Middle frontal gyrus (tissue), 1 donor: ENCODE measurements around the gene BRMS1.

ENCODE experiments used
- DNase-seq: peaks from one replicate; pipeline ENCODE4 v3.0.0-alpha.2; 2015; ENCODE audit warnings: low spot score; ENCODE audit errors: extremely low spot score

BRMS1 gene

GRCh38 chr11:66338276-66339161, 6.4 kb downstream of the BRMS1 start:
- DNase-seq: no peak

GRCh38 chr11:66337103-66337899, 7.6 kb downstream of the BRMS1 start:
- no peak for DNase-seq

GRCh38 chr11:66336234-66337102, 8.4 kb downstream of the BRMS1 start, which contains the start of gene RIN1:
TSS of gene RIN1 (minus strand) at chr11:66336434. CDS start at chr11:66336402, 32 bp downstream.
- DNase-seq: peak; percentile 76

- no peak for DNase-seq
These were observed 9.2 kb downstream of the BRMS1 start for GRCh38 chr11:66335531-66336233.

GRCh38 chr11:66334605-66335442, 10.1 kb downstream of the BRMS1 start:
- no peak for DNase-seq

GRCh38 chr11:66333896-66334604, 10.9 kb downstream of the BRMS1 start:
- no peak for DNase-seq

- no peak for DNase-seq
These were observed 11.6 kb downstream of the BRMS1 start for GRCh38 chr11:66333220-66333877.

- DNase-seq: no peak
These were observed 12.3 kb downstream of the BRMS1 start for GRCh38 chr11:66332371-66333219.

- no peak for DNase-seq
These were observed 13.1 kb downstream of the BRMS1 start for GRCh38 chr11:66331542-66332370.

- DNase-seq: no peak
These were observed 14.0 kb downstream of the BRMS1 start for GRCh38 chr11:66330931-66331330.

GRCh38 chr11:66329165-66329673, 15.7 kb downstream of the BRMS1 start:
- no peak for DNase-seq

GRCh38 chr11:66328302-66329144, 16.4 kb downstream of the BRMS1 start:
- DNase-seq: peak; percentile 46

- no peak for DNase-seq
These were observed 16.9 kb downstream of the BRMS1 start for GRCh38 chr11:66328031-66328301.

GRCh38 chr11:66327171-66328030, 17.5 kb downstream of the BRMS1 start:
- DNase-seq: no peak
